ENCODE measurements around the gene POMGNT1.

- TF ChIP-seq CTCF (IDR thresholded peaks at IDR 0.05), result no peak
- no peak for TF ChIP-seq EZH2phosphoT487 (IDR thresholded peaks at IDR 0.05)
- no peak for TF ChIP-seq EZH2 (IDR thresholded peaks at IDR 0.05)
Observed at GRCh38 chr1:46168477-46168876, 29.8 kb downstream of the POMGNT1 start.
